Fibroblast of skin of left biceps (primary cell): ENCODE results near the gene SFXN3.

Experiments
- DNase-seq, 2 experiments: peaks; one replicate each; pipeline ENCODE4 v3.0.0-alpha.2; 2013; ENCODE audit warnings: low read depth in 2 of 2

SFXN3 gene

DNA sequence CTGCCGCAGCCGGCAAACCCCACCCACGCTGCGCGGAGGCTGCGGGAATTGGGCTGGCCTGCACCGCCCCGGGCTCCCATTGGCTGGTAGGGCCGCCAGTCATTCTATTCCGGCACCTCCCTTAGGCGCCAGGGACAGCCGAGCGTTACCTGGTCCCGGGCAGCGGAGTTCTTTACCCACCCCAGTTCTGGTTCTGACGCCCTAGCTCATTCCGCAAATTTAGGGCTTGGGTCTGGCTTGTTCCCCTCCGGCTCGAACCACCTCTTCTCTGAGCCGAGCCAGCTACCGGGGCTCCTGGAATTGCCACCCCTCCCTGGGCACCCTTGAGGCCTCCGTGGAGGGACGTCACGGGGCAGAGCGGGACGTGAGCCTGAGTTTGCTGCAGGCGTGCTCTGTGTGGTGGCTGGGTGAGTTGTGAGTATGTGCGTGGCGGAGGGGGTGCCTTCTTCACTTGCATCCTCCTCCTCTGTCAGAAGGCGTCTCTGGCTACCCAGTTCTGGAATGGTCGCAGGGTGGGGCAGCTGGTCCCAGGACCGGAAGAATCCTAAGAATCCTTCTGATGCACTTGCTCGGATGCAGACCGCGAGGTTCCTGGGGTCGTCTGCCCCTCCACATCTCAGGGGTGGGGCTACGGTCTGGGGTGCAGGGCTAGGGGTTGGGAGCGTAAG is at the start of gene SFXN3, which contains the start of gene PDZD7:
TSS of gene SFXN3 (plus strand) at position 107 of the 668 bp plus-strand sequence. CDS start 3,461 bp downstream, outside the sequence.
TSS of gene PDZD7 (minus strand) at position 2 of the 668 bp plus-strand sequence. CDS start 910 bp downstream, outside the sequence.
- DNase-seq = peak; percentile 81 to 88

DNA sequence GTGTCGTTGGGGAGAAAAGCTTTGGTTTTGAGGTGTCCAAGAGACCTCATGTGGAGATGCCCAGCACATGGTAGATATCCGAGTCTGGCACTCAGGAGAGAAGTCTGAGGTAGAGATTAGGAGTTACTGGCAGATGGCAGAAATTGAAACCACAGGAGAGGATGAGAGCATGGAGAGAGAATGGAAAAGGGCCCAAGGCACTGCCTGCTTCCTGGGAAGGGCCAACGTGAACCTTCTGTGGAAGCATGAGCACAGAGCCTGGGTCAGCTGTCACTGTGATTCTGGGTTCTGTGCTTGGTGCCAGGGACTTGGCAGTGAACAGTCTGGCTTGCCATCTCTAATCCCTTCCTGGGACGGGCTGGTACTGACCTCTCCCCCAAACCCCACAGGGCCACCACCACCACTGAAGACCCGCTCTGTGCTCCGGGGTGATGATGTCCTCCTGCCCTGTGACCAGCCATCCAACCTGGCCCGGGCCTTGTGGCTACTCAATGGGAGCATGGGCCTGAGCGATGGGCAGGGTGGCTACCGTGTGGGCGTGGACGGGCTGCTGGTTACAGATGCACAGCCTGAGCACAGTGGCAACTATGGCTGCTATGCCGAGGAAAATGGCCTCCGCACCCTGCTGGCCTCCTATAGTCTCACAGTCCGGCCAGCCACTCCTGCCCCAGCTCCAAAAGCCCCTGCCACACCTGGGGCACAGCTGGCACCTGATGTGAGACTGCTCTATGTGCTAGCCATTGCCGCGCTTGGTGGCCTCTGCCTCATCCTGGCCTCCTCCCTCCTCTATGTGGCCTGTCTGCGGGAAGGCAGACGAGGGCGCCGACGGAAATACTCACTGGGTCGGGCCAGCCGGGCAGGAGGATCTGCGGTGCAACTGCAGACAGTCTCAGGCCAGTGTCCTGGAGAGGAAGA is 47.9 kb upstream of the SFXN3 start:
- no peak for DNase-seq

DNA sequence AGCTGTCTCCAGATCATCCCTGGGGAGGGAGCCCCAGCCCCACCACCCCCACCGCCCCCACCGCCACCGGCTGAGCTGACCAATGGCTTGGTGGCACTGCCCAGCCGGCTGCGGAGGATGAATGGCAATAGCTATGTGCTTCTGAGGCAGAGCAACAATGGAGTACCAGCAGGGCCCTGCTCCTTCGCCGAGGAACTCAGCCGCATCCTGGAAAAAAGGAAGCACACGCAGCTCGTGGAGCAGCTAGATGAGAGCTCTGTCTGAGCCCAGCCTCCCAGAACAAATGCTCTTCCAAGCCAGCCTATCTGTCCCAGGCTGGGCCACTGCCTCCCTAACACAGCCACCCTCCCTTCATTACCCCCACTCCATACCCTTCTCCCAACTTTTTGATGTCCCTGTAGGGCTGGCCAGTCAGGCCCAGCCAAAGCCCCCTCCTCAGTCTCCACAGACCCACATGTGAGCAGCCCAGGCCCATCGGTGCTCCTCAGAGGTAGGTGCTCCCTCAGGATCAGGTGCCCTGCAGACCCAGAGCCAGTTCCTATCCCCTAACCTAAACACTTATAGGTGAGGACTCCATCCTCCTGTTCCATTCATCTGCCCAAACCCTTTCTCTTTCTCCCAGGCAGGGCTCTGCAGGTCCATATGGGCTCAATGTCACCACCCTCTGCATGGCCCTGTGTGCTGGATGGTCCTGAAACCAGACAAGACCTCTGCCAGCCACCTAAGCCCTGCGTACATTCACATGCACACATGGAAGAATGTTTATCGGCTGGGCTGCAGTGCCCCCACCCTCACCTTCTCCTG is 47.0 kb upstream of the SFXN3 start:
- DNase-seq = no peak

DNA sequence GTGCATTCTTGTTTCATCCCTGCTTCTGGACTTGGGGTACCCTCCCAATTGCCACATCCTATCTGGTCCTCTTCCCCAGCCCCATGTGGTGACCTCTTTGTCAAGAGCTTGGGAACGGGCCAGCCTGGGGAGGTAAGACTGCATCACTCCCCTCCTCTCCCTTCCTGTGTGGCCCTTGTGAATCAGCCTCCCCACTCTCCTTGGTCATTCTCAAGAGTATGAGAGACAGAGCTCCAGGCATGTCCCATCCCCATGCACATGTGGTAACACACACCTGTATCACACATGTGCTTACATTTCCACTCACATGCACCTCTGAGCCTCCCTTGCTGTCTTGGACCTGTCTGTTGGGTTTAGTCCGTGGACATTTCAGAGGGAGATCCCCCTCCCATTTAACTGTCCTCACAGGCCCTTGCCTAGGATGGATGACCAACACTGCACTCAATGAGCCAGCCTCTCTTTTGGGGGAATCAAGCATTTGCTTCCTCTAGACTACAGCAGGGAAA is 46.3 kb upstream of the SFXN3 start:
- no peak for DNase-seq

DNA sequence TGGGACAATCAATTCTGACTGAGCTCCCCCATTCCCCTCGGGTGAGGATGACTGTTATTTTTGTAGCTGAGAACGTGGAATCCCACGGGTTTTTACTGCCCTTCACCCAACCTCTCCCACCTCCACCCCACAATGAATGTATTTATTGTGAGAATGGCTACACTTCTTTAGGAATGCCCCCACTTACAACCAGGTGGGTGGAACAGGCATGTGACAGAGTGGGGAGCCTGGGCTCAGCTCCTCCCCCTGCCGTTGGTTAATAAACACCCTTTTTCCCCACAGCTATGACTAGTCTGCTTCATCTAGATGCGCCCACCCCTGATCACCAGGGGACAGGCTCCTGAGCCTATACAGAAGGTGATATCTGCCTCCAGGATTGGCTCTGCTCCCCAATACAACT is 45.7 kb upstream of the SFXN3 start:
- no peak for DNase-seq

GRCh38 chr10:100986623-100986951 is 44.4 kb upstream of the SFXN3 start:
- no peak for DNase-seq

GRCh38 chr10:100986952-100987684 is 43.9 kb upstream of the SFXN3 start, which contains the start of the genes MRPL43 and TWNK:
MRPL43 (minus strand) TSS chr10:100987497; CDS start chr10:100987443, 54 bp downstream.
TWNK (plus strand) TSS chr10:100987543; CDS start chr10:100988211, 668 bp downstream.
- peak in 1 of 2 experiments; percentile 30 for DNase-seq

DNA sequence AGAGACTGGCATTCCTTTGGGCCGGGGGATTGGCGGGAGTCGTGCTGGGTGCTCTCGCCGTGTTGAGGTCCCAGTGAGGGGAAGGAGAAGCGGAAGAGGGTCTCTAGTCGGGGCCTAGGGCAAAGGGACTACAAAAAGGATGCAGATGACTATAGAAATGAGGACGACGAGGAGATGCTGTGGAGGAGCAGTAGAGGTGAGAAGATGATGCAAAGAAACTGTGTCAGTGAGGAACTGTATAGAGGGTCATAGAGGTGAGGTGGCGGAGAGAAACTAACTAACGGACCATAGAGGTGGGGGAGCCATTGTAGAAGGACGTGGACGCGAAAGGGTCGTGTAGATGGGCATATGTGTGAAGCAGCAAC is 43.4 kb upstream of the SFXN3 start:
- DNase-seq = no peak

DNA sequence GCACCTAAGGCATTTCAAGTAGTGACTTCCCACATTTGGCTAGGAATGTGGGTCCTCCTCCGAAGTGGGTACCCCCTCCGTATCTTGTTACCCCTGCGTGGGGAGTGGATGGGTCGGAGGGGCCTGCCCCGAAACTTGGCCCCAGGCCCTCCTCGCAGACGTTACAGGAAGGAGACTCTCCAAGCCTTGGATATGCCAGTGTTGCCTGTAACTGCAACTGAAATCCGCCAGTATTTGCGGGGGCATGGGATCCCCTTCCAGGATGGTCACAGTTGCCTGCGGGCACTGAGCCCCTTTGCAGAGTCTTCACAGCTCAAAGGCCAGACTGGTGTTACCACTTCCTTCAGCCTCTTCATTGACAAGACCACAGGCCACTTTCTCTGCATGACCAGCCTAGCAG is 42.9 kb upstream of the SFXN3 start:
- no peak for DNase-seq

- DNase-seq = no peak
Measured at GRCh38 chr10:100989088-100989487, 41.9 kb upstream of the SFXN3 start.

GRCh38 chr10:100993986-100994708 is 36.9 kb upstream of the SFXN3 start:
- DNase-seq = no peak

GRCh38 chr10:100995181-100995580 is 35.9 kb upstream of the SFXN3 start:
- no peak for DNase-seq

- DNase-seq = no peak
Measured at GRCh38 chr10:100996678-100997359, 34.2 kb upstream of the SFXN3 start.

DNA sequence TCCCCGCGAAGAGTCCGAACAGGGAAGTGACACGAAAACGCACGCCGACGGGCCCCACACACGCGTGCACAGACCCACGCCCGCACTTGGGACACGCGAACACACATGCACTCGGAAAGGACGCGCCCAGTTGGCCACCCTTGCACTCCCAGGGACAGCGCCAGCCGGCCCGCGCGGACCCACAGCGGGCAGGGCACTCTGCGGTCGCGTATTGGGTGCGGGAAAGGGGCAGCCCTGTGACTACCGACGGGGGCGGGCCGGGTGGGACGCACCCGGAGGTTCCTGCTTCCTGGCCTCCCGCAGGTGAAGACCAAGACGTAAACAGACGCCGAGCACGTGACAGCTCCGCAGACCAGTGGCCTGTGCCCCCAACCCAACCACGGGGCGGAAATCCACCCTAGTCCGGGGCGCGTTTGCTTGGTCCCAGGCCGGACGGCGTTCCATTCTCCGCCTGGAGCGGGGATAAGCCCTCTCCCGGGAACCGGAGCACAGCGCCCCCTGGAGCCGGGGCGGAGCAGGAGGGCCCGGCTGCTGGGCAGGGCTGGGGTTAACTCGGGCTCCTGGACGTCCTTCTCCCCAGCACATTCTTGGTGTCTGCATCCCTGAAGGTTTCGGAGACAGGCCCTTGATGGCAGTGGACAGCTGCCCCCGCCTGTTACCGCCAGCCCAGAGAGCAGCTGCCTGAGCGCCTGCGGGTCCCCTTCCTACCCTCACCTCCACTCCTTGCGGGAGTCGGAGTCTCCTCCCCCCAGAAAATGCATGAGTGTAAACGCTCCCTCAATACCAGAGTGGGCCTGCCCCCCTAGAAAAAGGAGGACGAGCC is 33.5 kb upstream of the SFXN3 start:
- no peak for DNase-seq

- DNase-seq = peak; percentile 43 to 48
Measured at GRCh38 chr10:100998183-100998990, 32.6 kb upstream of the SFXN3 start.

GRCh38 chr10:100998991-100999741 is 31.9 kb upstream of the SFXN3 start:
- DNase-seq = peak in 1 of 2 experiments; percentile 42

GRCh38 chr10:100999742-101000126 is 31.3 kb upstream of the SFXN3 start, which contains the start of gene LZTS2:
LZTS2 (plus strand) TSS chr10:100999808; CDS start chr10:101002539, 2,731 bp downstream.
- DNase-seq = no peak
